ENCODE measurements around the gene VTI1A.
A peak's percentile ranks its signal among the peaks of the same experiment; 100 is the strongest.
"Not testable (repeated sequence)": the region's sequence is repeated elsewhere in the genome, so short reads cannot be mapped to it uniquely, and the experiment has no call there.

Gene VTI1A

GRCh38 chr10:112446855-112447619 lies at the start of gene VTI1A, which contains the start of gene ZDHHC6:
Gene VTI1A (plus strand): TSS chr10:112447215. CDS start chr10:112447374, 159 bp downstream.
Gene ZDHHC6 (minus strand): TSS chr10:112446914. CDS start chr10:112445436, 1,478 bp downstream.
- H3K27ac ChIP-seq (ENCODE audit: low read length), result peak within 1 kb of the TSS; percentile 75
- H3K4me3 ChIP-seq (ENCODE audit: low read length), result peak within 1 kb of the TSS; percentile 94
- peak within 1 kb of the TSS; percentile 95 for H3K9ac ChIP-seq (ENCODE audit: low read depth, low read length)
- H3K9me3 ChIP-seq (ENCODE audit: insufficient read depth, low read depth, low read length), result no peaks in the 10 kb centered on the region
- no peaks in the 10 kb centered on the region for H3K27me3 ChIP-seq (ENCODE audit: insufficient read depth, low read length)
- peaks cover 34% of the 10 kb centered on the region for H3K36me3 ChIP-seq (ENCODE audit: insufficient read depth, low read depth, low read length)
- 0 out of 2 replicates have a peak, but pooled peaks cover 4% of the 10 kb centered on the region for H3K4me1 ChIP-seq (ENCODE audit: insufficient read depth, low read length)

- Histone ChIP-seq H3K27ac (ENCODE audit: low read length) (no peak overlapping the region), H3K9ac (ENCODE audit: low read depth, low read length) (no peak overlapping the region), H3K4me3 (ENCODE audit: low read length) (no peak overlapping the region), H3K36me3 (ENCODE audit: insufficient read depth, low read depth, low read length) (no peaks in the 10 kb centered on the region), H3K9me3 (ENCODE audit: insufficient read depth, low read depth, low read length) (no peaks in the 10 kb centered on the region), H3K4me1 (ENCODE audit: insufficient read depth, low read length) (no peaks in the 10 kb centered on the region), H3K27me3 (ENCODE audit: insufficient read depth, low read length) (no peaks in the 10 kb centered on the region)
Measured at GRCh38 chr10:112397592-112397991, 49.4 kb upstream of the VTI1A start.

GRCh38 chr10:112402917-112403316 lies 44.1 kb upstream of the VTI1A start:
- H3K27ac ChIP-seq (ENCODE audit: low read length), result no peak overlapping the region
- H3K27me3 ChIP-seq (ENCODE audit: insufficient read depth, low read length), result no peaks in the 10 kb centered on the region
- H3K4me1 ChIP-seq (ENCODE audit: insufficient read depth, low read length), result no peaks in the 10 kb centered on the region
- no peak overlapping the region for H3K9ac ChIP-seq (ENCODE audit: low read depth, low read length)
- no peaks in the 10 kb centered on the region for H3K36me3 ChIP-seq (ENCODE audit: insufficient read depth, low read depth, low read length)
- no peaks in the 10 kb centered on the region for H3K9me3 ChIP-seq (ENCODE audit: insufficient read depth, low read depth, low read length)
- H3K4me3 ChIP-seq (ENCODE audit: low read length), result no peak overlapping the region

- H3K36me3 ChIP-seq (ENCODE audit: insufficient read depth, low read depth, low read length), result no peaks in the 10 kb centered on the region
- H3K4me1 ChIP-seq (ENCODE audit: insufficient read depth, low read length), result no peaks in the 10 kb centered on the region
- H3K27me3 ChIP-seq (ENCODE audit: insufficient read depth, low read length), result no peaks in the 10 kb centered on the region
- no peak overlapping the region for H3K27ac ChIP-seq (ENCODE audit: low read length)
- H3K4me3 ChIP-seq (ENCODE audit: low read length), result no peak overlapping the region
- H3K9me3 ChIP-seq (ENCODE audit: insufficient read depth, low read depth, low read length), result no peaks in the 10 kb centered on the region
- no peak overlapping the region for H3K9ac ChIP-seq (ENCODE audit: low read depth, low read length)
Measured at GRCh38 chr10:112404617-112405016, 42.4 kb upstream of the VTI1A start.

DNA sequence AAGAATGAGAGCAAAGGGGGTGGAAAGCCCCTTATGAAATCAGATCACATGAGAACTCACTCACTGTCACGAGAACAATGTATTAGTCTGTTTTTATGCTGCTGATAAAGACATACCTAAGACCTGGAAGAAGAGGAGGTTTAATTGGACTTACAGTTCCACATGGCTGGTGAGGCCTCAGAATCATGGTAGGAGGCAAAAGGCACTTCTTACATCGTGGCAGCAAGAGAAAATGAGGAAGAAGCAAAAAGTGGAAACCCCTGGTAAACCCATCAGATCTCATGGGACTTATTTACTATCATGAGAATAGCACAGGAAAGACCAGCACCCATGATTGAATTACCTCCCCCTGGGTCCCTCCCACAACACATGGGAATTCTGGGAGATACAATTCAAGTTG lies 40.2 kb upstream of the VTI1A start:
- not testable (repeated sequence) for H3K9ac ChIP-seq (ENCODE audit: low read depth, low read length); H3K27ac ChIP-seq (ENCODE audit: low read length); H3K27me3 ChIP-seq (ENCODE audit: insufficient read depth, low read length); H3K4me1 ChIP-seq (ENCODE audit: insufficient read depth, low read length); H3K36me3 ChIP-seq (ENCODE audit: insufficient read depth, low read depth, low read length); H3K4me3 ChIP-seq (ENCODE audit: low read length); H3K9me3 ChIP-seq (ENCODE audit: insufficient read depth, low read depth, low read length)

DNA sequence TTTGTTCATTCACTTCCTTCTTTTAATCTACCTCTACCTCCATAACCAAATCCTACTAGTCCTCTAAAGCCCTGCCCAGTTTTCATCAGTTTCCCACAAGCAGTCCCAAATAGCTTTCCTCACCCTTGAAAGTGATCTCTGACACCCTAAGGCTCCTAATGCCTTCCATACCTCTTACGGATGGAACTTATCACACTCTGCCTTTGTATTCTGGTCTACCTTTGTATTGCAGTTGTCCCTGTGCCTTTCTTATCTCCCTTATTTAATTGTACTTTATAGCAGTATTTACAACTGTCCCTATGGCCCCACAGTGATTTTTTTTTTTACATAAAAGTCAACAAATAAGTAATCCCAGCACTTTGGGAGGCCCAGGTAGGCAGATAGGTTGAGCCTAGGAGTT lies 39.3 kb upstream of the VTI1A start:
- Histone ChIP-seq H3K36me3 (ENCODE audit: insufficient read depth, low read depth, low read length) (no peaks in the 10 kb centered on the region), H3K4me1 (ENCODE audit: insufficient read depth, low read length) (no peaks in the 10 kb centered on the region), H3K27me3 (ENCODE audit: insufficient read depth, low read length) (no peaks in the 10 kb centered on the region), H3K9me3 (ENCODE audit: insufficient read depth, low read depth, low read length) (no peaks in the 10 kb centered on the region), H3K9ac (ENCODE audit: low read depth, low read length) (no peak overlapping the region), H3K4me3 (ENCODE audit: low read length) (no peak overlapping the region), H3K27ac (ENCODE audit: low read length) (no peak overlapping the region)

GRCh38 chr10:112409299-112409698 lies 37.7 kb upstream of the VTI1A start:
- no peaks in the 10 kb centered on the region for H3K9me3 ChIP-seq (ENCODE audit: insufficient read depth, low read depth, low read length)
- H3K9ac ChIP-seq (ENCODE audit: low read depth, low read length), result no peak overlapping the region
- no peak overlapping the region for H3K27ac ChIP-seq (ENCODE audit: low read length)
- no peak overlapping the region for H3K4me3 ChIP-seq (ENCODE audit: low read length)
- no peaks in the 10 kb centered on the region for H3K27me3 ChIP-seq (ENCODE audit: insufficient read depth, low read length)
- H3K36me3 ChIP-seq (ENCODE audit: insufficient read depth, low read depth, low read length), result no peaks in the 10 kb centered on the region
- no peaks in the 10 kb centered on the region for H3K4me1 ChIP-seq (ENCODE audit: insufficient read depth, low read length)

DNA sequence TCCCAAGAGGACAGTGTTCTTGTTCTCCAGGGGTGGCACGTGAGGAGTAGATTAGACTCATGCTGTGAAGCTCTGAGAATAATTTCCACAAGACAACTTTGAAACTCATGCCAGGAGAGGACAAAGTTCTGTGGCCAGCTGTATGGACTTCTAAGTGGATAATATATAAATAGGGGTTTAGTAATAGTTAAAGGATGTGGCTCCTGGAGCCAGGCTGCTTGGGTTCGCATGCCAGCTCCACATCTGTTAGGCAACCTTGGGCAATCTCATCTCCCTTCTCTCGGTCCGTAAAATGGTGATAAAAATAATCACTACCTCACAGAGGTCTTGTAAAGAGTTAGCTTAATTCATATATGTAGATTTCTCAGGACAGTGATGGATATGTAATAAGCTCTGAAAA lies 37.3 kb upstream of the VTI1A start:
- no peaks in the 10 kb centered on the region for H3K4me1 ChIP-seq (ENCODE audit: insufficient read depth, low read length)
- H3K9ac ChIP-seq (ENCODE audit: low read depth, low read length), result no peak overlapping the region
- no peaks in the 10 kb centered on the region for H3K36me3 ChIP-seq (ENCODE audit: insufficient read depth, low read depth, low read length)
- H3K27me3 ChIP-seq (ENCODE audit: insufficient read depth, low read length), result no peaks in the 10 kb centered on the region
- no peak overlapping the region for H3K4me3 ChIP-seq (ENCODE audit: low read length)
- no peaks in the 10 kb centered on the region for H3K9me3 ChIP-seq (ENCODE audit: insufficient read depth, low read depth, low read length)
- no peak overlapping the region for H3K27ac ChIP-seq (ENCODE audit: low read length)

GRCh38 chr10:112412696-112413095 lies 34.3 kb upstream of the VTI1A start:
- Histone ChIP-seq H3K9ac (ENCODE audit: low read depth, low read length) (no peak overlapping the region), H3K4me3 (ENCODE audit: low read length) (no peak overlapping the region), H3K9me3 (ENCODE audit: insufficient read depth, low read depth, low read length) (no peaks in the 10 kb centered on the region), H3K27ac (ENCODE audit: low read length) (no peak overlapping the region), H3K36me3 (ENCODE audit: insufficient read depth, low read depth, low read length) (no peaks in the 10 kb centered on the region), H3K27me3 (ENCODE audit: insufficient read depth, low read length) (no peaks in the 10 kb centered on the region), H3K4me1 (ENCODE audit: insufficient read depth, low read length) (no peaks in the 10 kb centered on the region)

- Histone ChIP-seq H3K27me3 (ENCODE audit: insufficient read depth, low read length) (no peaks in the 10 kb centered on the region), H3K9ac (ENCODE audit: low read depth, low read length) (no peak overlapping the region), H3K4me3 (ENCODE audit: low read length) (no peak overlapping the region), H3K9me3 (ENCODE audit: insufficient read depth, low read depth, low read length) (no peaks in the 10 kb centered on the region), H3K4me1 (ENCODE audit: insufficient read depth, low read length) (no peaks in the 10 kb centered on the region), H3K36me3 (ENCODE audit: insufficient read depth, low read depth, low read length) (no peaks in the 10 kb centered on the region), H3K27ac (ENCODE audit: low read length) (no peak overlapping the region)
Measured at GRCh38 chr10:112421731-112422130, 25.3 kb upstream of the VTI1A start.

DNA sequence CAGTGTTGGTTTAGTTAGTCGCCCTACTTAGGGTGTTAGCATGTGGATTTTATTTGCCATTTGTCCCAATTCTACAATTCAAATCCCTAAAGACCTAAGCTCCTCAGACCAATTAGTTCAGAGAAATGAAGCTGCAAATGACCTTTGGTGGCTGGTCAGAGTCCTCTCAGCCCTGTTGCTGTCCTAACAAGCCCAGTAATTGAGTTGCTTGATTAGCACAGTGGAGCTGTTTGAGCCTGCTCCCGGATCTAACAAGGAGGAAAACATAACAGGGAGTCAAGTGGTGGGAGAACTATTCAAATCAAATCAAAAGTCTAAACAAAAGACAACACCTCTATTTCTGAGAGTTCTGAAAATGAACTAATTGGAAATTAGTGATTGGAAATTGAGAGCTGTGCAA lies 22.4 kb upstream of the VTI1A start:
- Histone ChIP-seq H3K4me1 (ENCODE audit: insufficient read depth, low read length) (no peaks in the 10 kb centered on the region), H3K27ac (ENCODE audit: low read length) (no peak overlapping the region), H3K27me3 (ENCODE audit: insufficient read depth, low read length) (no peaks in the 10 kb centered on the region), H3K9ac (ENCODE audit: low read depth, low read length) (no peak overlapping the region), H3K4me3 (ENCODE audit: low read length) (no peak overlapping the region), H3K36me3 (ENCODE audit: insufficient read depth, low read depth, low read length) (no peaks in the 10 kb centered on the region), H3K9me3 (ENCODE audit: insufficient read depth, low read depth, low read length) (no peaks in the 10 kb centered on the region)

DNA sequence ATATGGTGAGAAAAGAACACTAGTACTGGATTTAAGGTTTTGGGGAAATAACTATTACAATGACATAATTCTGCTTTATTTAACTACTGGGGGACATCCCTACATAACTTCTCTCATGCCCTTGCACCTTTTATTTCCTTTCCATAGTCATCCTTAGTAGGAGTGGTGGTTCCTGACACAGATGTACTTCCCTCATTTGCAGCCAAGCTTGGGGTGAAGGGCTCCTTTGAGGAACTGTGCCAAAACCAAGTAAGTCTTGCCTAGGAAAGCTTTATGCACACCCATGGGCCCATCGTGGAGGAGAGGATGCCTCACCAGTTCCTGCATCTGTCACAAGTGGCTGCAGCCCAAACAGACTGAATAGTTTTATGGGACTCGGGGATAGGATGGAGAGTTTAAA lies 20.9 kb upstream of the VTI1A start:
- Histone ChIP-seq H3K4me1 (ENCODE audit: insufficient read depth, low read length) (no peaks in the 10 kb centered on the region), H3K9ac (ENCODE audit: low read depth, low read length) (no peak overlapping the region), H3K9me3 (ENCODE audit: insufficient read depth, low read depth, low read length) (no peaks in the 10 kb centered on the region), H3K4me3 (ENCODE audit: low read length) (no peak overlapping the region), H3K36me3 (ENCODE audit: insufficient read depth, low read depth, low read length) (peaks cover 13% of the 10 kb centered on the region), H3K27ac (ENCODE audit: low read length) (no peak overlapping the region), H3K27me3 (ENCODE audit: insufficient read depth, low read length) (no peaks in the 10 kb centered on the region)

Data from iPS-20b (cell line).